Loucy (cell line): Measurements from ENCODE around the gene TIAM1.

Source experiments
- H2AFZ ChIP-seq: fragments of 200-600 bp; sonication (generic); 2 replicates; pipeline ENCODE4 v1.6.0; 2016; ENCODE audit warnings: antibody characterized with exemption, mild to moderate bottlenecking, low read length, moderate library complexity
- H3F3A ChIP-seq: fragments of 200-600 bp; 2 replicates; pipeline ENCODE4 v1.6.0; 2016; ENCODE audit warnings: antibody characterized with exemption, low read depth, mild to moderate bottlenecking
- H3K27me3 ChIP-seq: fragments of 200-600 bp; sonication (generic); 2 replicates; pipeline ENCODE4 v1.6.1; 2014; ENCODE audit warnings: low read length, mild to moderate bottlenecking; ENCODE audit not compliant: insufficient read depth, poor library complexity, severe bottlenecking
- H3K36me3 ChIP-seq: fragments of 200-600 bp; sonication (generic); 2 replicates; pipeline ENCODE4 v1.6.1; 2016; ENCODE audit warnings: low read length; ENCODE audit not compliant: insufficient read depth
- H3K4me1 ChIP-seq: fragments of 200-600 bp; sonication (generic); 2 replicates; pipeline ENCODE4 v1.5.1; 2014; ENCODE audit warnings: low read length, mild to moderate bottlenecking; ENCODE audit not compliant: insufficient read depth, poor library complexity, severe bottlenecking
- H3K4me2 ChIP-seq: fragments of 200-600 bp; sonication (generic); 2 replicates; pipeline ENCODE4 v1.6.0; 2014; ENCODE audit warnings: antibody characterized with exemption, low read length, low read depth, mild to moderate bottlenecking; ENCODE audit not compliant: poor library complexity, severe bottlenecking
- H3K4me3 ChIP-seq: fragments of 200-600 bp; sonication (generic); 2 replicates; pipeline ENCODE4 v1.5.1; 2014; ENCODE audit warnings: low read length, mild to moderate bottlenecking, mixed read lengths; ENCODE audit not compliant: poor library complexity, severe bottlenecking
- H3K79me2 ChIP-seq: fragments of 200-600 bp; sonication (generic); 2 replicates; pipeline ENCODE4 v1.6.1; 2014; ENCODE audit warnings: low read length; ENCODE audit not compliant: insufficient read depth
- H3K9ac ChIP-seq: fragments of 200-600 bp; sonication (generic); 2 replicates; pipeline ENCODE4 v1.6.0; 2014; ENCODE audit warnings: mild to moderate bottlenecking, low read depth, low read length, moderate library complexity; ENCODE audit not compliant: poor library complexity, severe bottlenecking
- H3K9me2 ChIP-seq: fragments of 200-600 bp; sonication (generic); replicated peaks from 2 replicates; pipeline ENCODE4 v1.6.1; 2016; ENCODE audit warnings: low read depth, low read length, mixed read lengths
- H3K9me3 ChIP-seq: fragments of 200-600 bp; sonication (generic); 2 replicates; pipeline ENCODE4 v1.6.1; 2014; ENCODE audit warnings: mild to moderate bottlenecking, antibody characterized with exemption, low read length, low read depth; ENCODE audit not compliant: insufficient read depth
- H4K20me1 ChIP-seq: fragments of 200-600 bp; sonication (generic); 2 replicates; pipeline ENCODE4 v1.6.0; 2014; ENCODE audit warnings: antibody characterized with exemption, low read length, mild to moderate bottlenecking; ENCODE audit not compliant: insufficient read depth, poor library complexity, severe bottlenecking
- EZH2phosphoT487 ChIP-seq: fragments of 200-600 bp; IDR thresholded peaks from 2 replicates; pipeline ENCODE4 v1.6.1; 2018; ENCODE audit warnings: antibody characterized with exemption, mild to moderate bottlenecking, moderate library complexity, borderline replicate concordance
- TF ChIP-seq, protein P1 (sequence below): fragments of 200-600 bp; sonication (generic); conservative IDR thresholded peaks from 2 replicates; pipeline ENCODE4 v1.5.1; 2014; ENCODE audit warnings: mild to moderate bottlenecking, antibody characterized with exemption, low read length

TIAM1 gene

DNA sequence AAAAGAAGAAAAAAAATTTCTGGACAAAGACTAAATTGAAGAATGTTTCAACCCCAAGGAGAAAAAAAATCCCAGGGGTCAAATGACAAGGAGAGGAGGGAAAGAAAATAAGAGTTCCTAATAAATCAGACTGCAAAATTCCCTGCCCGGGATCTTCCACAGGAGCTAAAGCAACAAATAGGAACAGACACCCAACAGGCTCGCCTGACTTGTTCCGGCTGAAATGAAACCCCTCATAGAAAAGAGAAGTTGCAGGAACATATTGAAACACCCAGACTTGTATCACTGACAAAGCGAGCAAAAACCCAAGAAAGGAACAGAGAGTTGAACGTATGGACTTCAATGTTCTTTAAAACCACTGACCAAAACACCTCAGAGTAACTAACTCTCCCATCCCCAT, 123.0 kb downstream of the TIAM1 start:
- Histone ChIP-seq H2AFZ (no peak overlapping the region), H3K27me3 (no peaks in the 10 kb centered on the region), H3K4me1 (no peaks in the 10 kb centered on the region), H3K4me2 (no peak overlapping the region), H3K4me3 (no peak overlapping the region), H3K9me3 (no peaks in the 10 kb centered on the region), H3K79me2 (no peaks in the 10 kb centered on the region), H3F3A (no peaks in the 10 kb centered on the region), H3K9me2 (no peaks in the 10 kb centered on the region), H4K20me1 (no peaks in the 10 kb centered on the region), H3K9ac (no peak overlapping the region), H3K36me3 (peaks cover 43% of the 10 kb centered on the region; the same call in 1 of the 2 replicates)
- TF ChIP-seq EZH2phosphoT487 = no peak
- TF ChIP-seq, protein P1, sequence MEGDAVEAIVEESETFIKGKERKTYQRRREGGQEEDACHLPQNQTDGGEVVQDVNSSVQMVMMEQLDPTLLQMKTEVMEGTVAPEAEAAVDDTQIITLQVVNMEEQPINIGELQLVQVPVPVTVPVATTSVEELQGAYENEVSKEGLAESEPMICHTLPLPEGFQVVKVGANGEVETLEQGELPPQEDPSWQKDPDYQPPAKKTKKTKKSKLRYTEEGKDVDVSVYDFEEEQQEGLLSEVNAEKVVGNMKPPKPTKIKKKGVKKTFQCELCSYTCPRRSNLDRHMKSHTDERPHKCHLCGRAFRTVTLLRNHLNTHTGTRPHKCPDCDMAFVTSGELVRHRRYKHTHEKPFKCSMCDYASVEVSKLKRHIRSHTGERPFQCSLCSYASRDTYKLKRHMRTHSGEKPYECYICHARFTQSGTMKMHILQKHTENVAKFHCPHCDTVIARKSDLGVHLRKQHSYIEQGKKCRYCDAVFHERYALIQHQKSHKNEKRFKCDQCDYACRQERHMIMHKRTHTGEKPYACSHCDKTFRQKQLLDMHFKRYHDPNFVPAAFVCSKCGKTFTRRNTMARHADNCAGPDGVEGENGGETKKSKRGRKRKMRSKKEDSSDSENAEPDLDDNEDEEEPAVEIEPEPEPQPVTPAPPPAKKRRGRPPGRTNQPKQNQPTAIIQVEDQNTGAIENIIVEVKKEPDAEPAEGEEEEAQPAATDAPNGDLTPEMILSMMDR = no peak

- no peaks in the 10 kb centered on the region for H3K79me2 ChIP-seq
- no peak for TF ChIP-seq EZH2phosphoT487
- TF ChIP-seq, protein P1 = no peak
Measured at GRCh38 chr21:31220575-31220974, 123.5 kb downstream of the TIAM1 start.

DNA sequence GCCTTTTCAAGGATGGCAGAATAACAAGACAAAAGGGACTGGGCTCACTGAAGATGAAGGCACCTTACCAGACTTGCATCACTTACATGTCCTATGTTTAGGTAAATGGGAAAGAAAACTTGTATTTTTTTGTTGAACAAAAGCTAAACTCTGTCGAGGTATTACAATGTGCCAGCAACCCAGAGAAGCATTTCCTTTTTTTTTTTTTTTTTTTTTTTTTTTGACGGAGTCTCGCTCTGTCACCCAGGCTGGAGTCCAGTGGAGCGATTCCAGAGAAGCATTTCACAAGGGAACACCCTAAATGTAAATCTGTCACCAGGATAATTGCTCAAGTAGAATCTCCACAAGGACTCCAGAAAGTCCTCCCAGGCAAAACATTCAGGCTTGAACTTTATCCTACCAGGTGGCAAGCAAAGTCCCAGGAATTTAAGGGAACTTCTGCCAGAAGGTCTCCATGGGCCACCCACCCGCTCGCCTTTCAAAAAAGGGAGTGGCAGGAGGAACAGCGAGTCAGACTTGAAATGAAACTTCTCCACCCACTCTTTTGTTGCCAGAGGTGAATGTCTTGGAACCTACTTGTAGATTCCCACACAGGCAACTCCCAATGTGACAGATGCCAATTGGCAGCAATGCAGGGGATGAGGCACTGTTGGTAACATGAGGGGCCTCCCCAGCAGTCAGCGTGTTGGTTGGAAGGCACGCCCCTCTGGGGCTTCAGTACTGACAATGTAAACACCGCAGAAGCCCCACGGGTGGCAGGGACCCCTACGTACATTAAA, 125.0 kb downstream of the TIAM1 start:
- TF ChIP-seq, protein P1 = no peak
- TF ChIP-seq EZH2phosphoT487 = no peak
- no peaks in the 10 kb centered on the region for H3F3A ChIP-seq
- no peaks in the 10 kb centered on the region for H3K27me3 ChIP-seq
- H3K4me1 ChIP-seq = no peaks in the 10 kb centered on the region
- no peaks in the 10 kb centered on the region for H3K9me2 ChIP-seq
- H3K4me3 ChIP-seq = no peak overlapping the region
- H2AFZ ChIP-seq = no peak overlapping the region
- H4K20me1 ChIP-seq = no peaks in the 10 kb centered on the region
- no peak overlapping the region for H3K4me2 ChIP-seq
- no peaks in the 10 kb centered on the region for H3K9me3 ChIP-seq
- H3K9ac ChIP-seq = no peak overlapping the region
- H3K79me2 ChIP-seq = no peaks in the 10 kb centered on the region
- H3K36me3 ChIP-seq = peaks cover 31% of the 10 kb centered on the region; the same call in 1 of the 2 replicates

More at GRCh38 chr21:31220575-31220974, 123.5 kb downstream of the TIAM1 start:
- no peaks in the 10 kb centered on the region for H4K20me1 ChIP-seq
- peaks cover 40% of the 10 kb centered on the region; the same call in 1 of the 2 replicates for H3K36me3 ChIP-seq
- no peak overlapping the region for H2AFZ ChIP-seq
- no peak overlapping the region for H3K4me3 ChIP-seq
- no peaks in the 10 kb centered on the region for H3K9me2 ChIP-seq
- H3K27me3 ChIP-seq = no peaks in the 10 kb centered on the region
- H3K9me3 ChIP-seq = no peaks in the 10 kb centered on the region
- H3F3A ChIP-seq = no peaks in the 10 kb centered on the region
- no peak overlapping the region for H3K4me2 ChIP-seq
- H3K4me1 ChIP-seq = no peaks in the 10 kb centered on the region
- H3K9ac ChIP-seq = no peak overlapping the region
